ENCODE measurements around the gene GSAP.

The GSAP gene

GRCh38 chr7:77406421-77406820 is 9.7 kb downstream of the GSAP start:
- no peak for DNase-seq

- DNase-seq = no peak
Measured at GRCh38 chr7:77404641-77405040, 11.5 kb downstream of the GSAP start.

- no peak for DNase-seq
Measured at GRCh38 chr7:77403957-77404356, 12.2 kb downstream of the GSAP start.

- no peak for DNase-seq
Measured at GRCh38 chr7:77402818-77403217, 13.3 kb downstream of the GSAP start.

- no peak for DNase-seq
Measured at GRCh38 chr7:77401002-77401401, 15.1 kb downstream of the GSAP start.

GRCh38 chr7:77399816-77400215 is 16.3 kb downstream of the GSAP start:
- no peak for DNase-seq

GRCh38 chr7:77396894-77397547 is 19.1 kb downstream of the GSAP start:
- DNase-seq = no peak

- peak; percentile 11 for DNase-seq
Measured at GRCh38 chr7:77395626-77396025, 20.5 kb downstream of the GSAP start.

GRCh38 chr7:77393954-77394353 is 22.2 kb downstream of the GSAP start:
- no peak for DNase-seq

GRCh38 chr7:77393261-77393660 is 22.9 kb downstream of the GSAP start:
- no peak for DNase-seq

- no peak for DNase-seq
Measured at GRCh38 chr7:77391230-77391629, 24.9 kb downstream of the GSAP start.

GRCh38 chr7:77388055-77388641 is 28.0 kb downstream of the GSAP start:
- DNase-seq = no peak

GRCh38 chr7:77386165-77386822 is 29.9 kb downstream of the GSAP start:
- DNase-seq = no peak

GRCh38 chr7:77383333-77383740 is 32.8 kb downstream of the GSAP start:
- no peak for DNase-seq

- DNase-seq = no peak
Measured at GRCh38 chr7:77382532-77382931, 33.6 kb downstream of the GSAP start.

GRCh38 chr7:77378584-77378983 is 37.6 kb downstream of the GSAP start:
- DNase-seq = no peak

- DNase-seq = no peak
Measured at GRCh38 chr7:77370606-77371005, 45.5 kb downstream of the GSAP start.

GRCh38 chr7:77368974-77369373 is 47.2 kb downstream of the GSAP start:
- DNase-seq = no peak

GRCh38 chr7:77367976-77368375 is 48.2 kb downstream of the GSAP start:
- no peak for DNase-seq

- DNase-seq = no peak
Measured at GRCh38 chr7:77362905-77363304, 53.2 kb downstream of the GSAP start.

- no peak for DNase-seq
Measured at GRCh38 chr7:77360969-77361368, 55.2 kb downstream of the GSAP start.

- DNase-seq = no peak
Measured at GRCh38 chr7:77360104-77360503, 56.0 kb downstream of the GSAP start.

- DNase-seq = no peak
Measured at GRCh38 chr7:77359599-77359998, 56.5 kb downstream of the GSAP start.

GRCh38 chr7:77354914-77355313 is 61.2 kb downstream of the GSAP start:
- DNase-seq = no peak

- DNase-seq = no peak
Measured at GRCh38 chr7:77354484-77354883, 61.7 kb downstream of the GSAP start.
